Colonic mucosa (tissue), 4 donors: ENCODE measurements around the gene TTC12. TPM values are rescaled to one million over a fixed set of nuclear protein-coding genes. Genes with fewer than 3 reads are reported as not detected.

Experiments used
- DNase-seq: peaks from one replicate; pipeline ENCODE4 v3.0.0-alpha.2; 2020
- H3K27ac ChIP-seq: fragments of 200-600 bp; one replicate; pipeline ENCODE4 v1.8.0; 2021
- H3K27me3 ChIP-seq: fragments of 200-600 bp; one replicate; pipeline ENCODE4 v1.8.0; 2021
- H3K36me3 ChIP-seq: fragments of 200-600 bp; one replicate; pipeline ENCODE4 v1.8.0; 2021
- H3K4me1 ChIP-seq: fragments of 200-600 bp; one replicate; pipeline ENCODE4 v1.8.0; 2021; ENCODE audit warnings: mild to moderate bottlenecking
- H3K4me3 ChIP-seq: fragments of 200-600 bp; one replicate; pipeline ENCODE4 v1.8.0; 2021
- H3K9ac ChIP-seq, 2 donors: one replicate each; pipeline ENCODE4 v1.7.0; 2013; ENCODE audit warnings: control low read depth in 2 of 2, low read depth in 2 of 2, low read length in 2 of 2
- H3K9me3 ChIP-seq: fragments of 200-600 bp; one replicate; pipeline ENCODE4 v1.8.0; 2021
- CTCF ChIP-seq: fragments of 200-600 bp; IDR thresholded peaks from one replicate; pipeline ENCODE4 v1.8.0; 2022; ENCODE audit warnings: antibody characterized with exemption, mild to moderate bottlenecking
- intact Hi-C: fragments of 100-400 bp; cut with DNase I; formaldehyde crosslinking; loops from one replicate; pipeline ENCODE4 v1.14.1; 2022
- total RNA-seq, 2 donors: library from RNA; stranded (reverse); fragmentation: NEBNext Ultra II Directional in 1 of 2; extraction: Animal tissue kit (Norgen Biotek cat#: 25700) in 1 of 2; gene quantifications; one replicate each; pipeline ENCODE4 v1.2.1, GENCODE V29; 2021
- donor health status: healthy.
- donor health status: DM: no; HTN: no; CAD: no.
- donor health status: DM: no; HTN: no; CAD: no.

TTC12 gene
- total RNA-seq = 10 to 100 TPM; 11.1 to 21.3 TPM

GRCh38 chr11:113314389-113315301, at the start of gene TTC12:
Gene TTC12, plus strand, starts transcription at chr11:113314583. Its CDS starts 1,675 bp downstream, at chr11:113316258.
- H3K9me3 ChIP-seq = no peaks in the 10 kb centered on the region
- peak within 1 kb of the TSS; percentile 75 for H3K4me3 ChIP-seq
- H3K4me1 ChIP-seq = no peaks in the 10 kb centered on the region
- DNase-seq = peak; percentile 96
- TF ChIP-seq CTCF = no peak
- intact Hi-C loops = no loop called here
- peak within 1 kb of the TSS; percentile 83 for H3K27ac ChIP-seq
- peak within 1 kb of the TSS; percentile 81 to 83 for H3K9ac ChIP-seq
- H3K27me3 ChIP-seq = no peaks in the 10 kb centered on the region
- no peaks in the 10 kb centered on the region for H3K36me3 ChIP-seq

- TF ChIP-seq CTCF = no peak
- Histone ChIP-seq H3K36me3 (no peaks in the 10 kb centered on the region), H3K4me1 (no peaks in the 10 kb centered on the region), H3K4me3 (no peak overlapping the region), H3K9ac (no peak overlapping the region), H3K9me3 (no peaks in the 10 kb centered on the region), H3K27ac (no peak overlapping the region), H3K27me3 (no peaks in the 10 kb centered on the region)
- no peak for DNase-seq
- intact Hi-C loops = no loop called here
Measured at GRCh38 chr11:113265362-113265761, 49.0 kb upstream of the TTC12 start.

- Histone ChIP-seq H3K4me1 (no peaks in the 10 kb centered on the region), H3K9ac (no peak overlapping the region), H3K27me3 (no peaks in the 10 kb centered on the region), H3K36me3 (no peaks in the 10 kb centered on the region), H3K4me3 (no peak overlapping the region), H3K9me3 (no peaks in the 10 kb centered on the region), H3K27ac (no peak overlapping the region)
- intact Hi-C loops = no loop called here
- no peak for DNase-seq
- TF ChIP-seq CTCF = no peak
Measured at GRCh38 chr11:113267493-113267892, 46.9 kb upstream of the TTC12 start.

- intact Hi-C loops = no loop called here
- TF ChIP-seq CTCF = no peak
- no peaks in the 10 kb centered on the region for H3K4me1 ChIP-seq
- DNase-seq = no peak
- H3K9me3 ChIP-seq = no peaks in the 10 kb centered on the region
- H3K27ac ChIP-seq = no peak overlapping the region
- no peaks in the 10 kb centered on the region for H3K36me3 ChIP-seq
- no peak overlapping the region for H3K9ac ChIP-seq
- no peaks in the 10 kb centered on the region for H3K27me3 ChIP-seq
- no peak overlapping the region for H3K4me3 ChIP-seq
Measured at GRCh38 chr11:113269096-113269495, 45.3 kb upstream of the TTC12 start.

- no peaks in the 10 kb centered on the region for H3K4me1 ChIP-seq
- intact Hi-C loops = no loop called here
Measured at GRCh38 chr11:113269636-113270035, 44.7 kb upstream of the TTC12 start.

More at GRCh38 chr11:113269636-113270035, 44.7 kb upstream of the TTC12 start:
- H3K9ac ChIP-seq = no peak overlapping the region
- H3K27ac ChIP-seq = no peak overlapping the region
- no peak for TF ChIP-seq CTCF
- H3K4me3 ChIP-seq = no peak overlapping the region
- H3K27me3 ChIP-seq = no peaks in the 10 kb centered on the region
- DNase-seq = no peak
- H3K9me3 ChIP-seq = no peaks in the 10 kb centered on the region
- no peaks in the 10 kb centered on the region for H3K36me3 ChIP-seq
